Stimulated activated CD4-positive, alpha-beta T cell treated with anti-CD3 and anti-CD28 coated beads, Interleukin-4, amount 100 ng/mL, for 24 hours (primary cell): ENCODE results near the gene SPA17.
A peak's percentile ranks its signal among the peaks of the same experiment; 100 is the strongest.

Experiments
- DNase-seq: peaks from one replicate; pipeline ENCODE4 v3.0.0-alpha.2; 2020

The SPA17 gene

DNA sequence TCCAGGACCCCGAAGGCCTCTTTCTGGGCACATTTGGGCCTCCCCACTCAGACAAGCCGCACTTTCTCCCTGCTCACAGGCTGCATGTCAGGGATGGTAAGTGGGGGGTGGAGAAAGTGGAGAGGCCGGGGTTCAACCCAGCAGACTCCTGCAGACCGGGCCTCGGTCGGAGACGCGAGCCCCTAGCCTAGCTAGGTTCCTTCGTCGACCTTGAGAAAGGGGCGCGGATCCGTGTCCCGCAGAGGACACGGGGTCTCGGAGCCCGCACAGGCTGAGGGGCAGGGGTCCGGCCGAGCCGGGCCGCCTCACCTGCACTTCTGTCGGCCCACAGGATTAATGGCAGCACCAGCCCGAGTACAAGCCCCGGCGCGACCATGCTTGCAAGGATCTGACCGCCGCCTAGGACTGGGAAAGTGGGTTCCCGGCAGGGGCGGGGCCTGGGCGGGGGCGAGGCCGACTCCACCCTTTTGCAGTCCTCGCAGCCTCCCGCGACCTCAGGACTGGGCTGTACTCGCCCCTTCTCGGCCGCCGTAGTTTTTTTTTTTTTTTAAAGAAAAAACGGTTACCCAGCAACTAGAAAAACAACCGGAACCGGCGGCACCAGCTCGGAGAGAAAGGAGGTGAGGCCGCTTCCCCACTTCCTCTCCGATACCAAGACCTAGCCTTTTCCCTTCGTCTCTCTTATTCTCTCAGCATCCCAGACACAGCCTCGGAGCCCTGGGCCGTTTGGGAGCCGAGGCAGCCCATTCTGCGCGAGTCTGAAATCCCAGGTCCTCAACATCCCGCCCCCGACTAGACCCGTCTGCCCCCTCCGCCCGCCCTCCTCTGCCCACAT, at the start of gene SPA17, which contains the start of gene SIAE:
TSS of gene SPA17 (plus strand) at position 572 of the 835 bp plus-strand sequence. CDS start 1,361 bp downstream, outside the sequence.
TSS of gene SIAE (minus strand) at position 407 of the 835 bp plus-strand sequence. CDS start at position 376, 31 bp downstream.
- peak; percentile 87 for DNase-seq

- no peak for DNase-seq
Measured at GRCh38 chr11:124625504-124626168, 48.1 kb upstream of the SPA17 start.

DNA sequence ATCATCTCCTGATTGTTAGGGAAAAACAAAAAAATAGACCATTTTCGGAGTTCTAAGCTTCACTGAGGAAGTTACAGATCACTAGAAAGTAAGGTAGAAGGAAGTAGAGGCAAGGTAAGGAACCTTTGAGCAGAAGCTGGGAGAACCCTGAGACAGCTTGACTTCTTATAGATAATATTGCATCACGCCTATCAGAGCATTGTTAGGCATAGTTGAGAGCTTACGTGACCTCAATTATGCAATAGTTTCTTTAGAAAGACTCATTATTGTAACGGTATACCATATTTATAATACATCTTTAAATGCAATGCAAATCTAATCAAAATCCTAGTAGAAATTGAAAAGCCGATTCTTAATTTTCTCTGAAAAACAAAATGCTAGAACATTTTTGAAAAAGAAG, 46.2 kb upstream of the SPA17 start:
- DNase-seq = no peak

DNA sequence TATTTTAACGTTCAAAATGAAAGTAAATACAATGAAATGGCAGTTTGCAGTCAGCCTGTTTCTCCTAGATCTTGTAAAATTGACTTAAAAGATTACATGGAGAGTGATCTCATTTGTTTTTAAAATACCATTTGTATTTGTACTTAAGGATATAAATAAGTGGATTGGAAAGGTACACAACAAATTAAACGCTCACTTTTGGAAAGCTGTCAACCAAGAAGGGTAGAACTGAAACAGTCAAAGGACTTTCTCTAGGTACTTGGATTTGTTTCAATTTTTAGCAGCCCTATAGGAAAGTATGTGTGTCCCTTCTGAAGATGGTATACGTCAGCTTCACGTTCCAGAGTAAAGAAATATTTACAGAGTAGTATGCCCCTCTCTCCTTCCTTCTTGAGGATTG, 43.7 kb upstream of the SPA17 start:
- DNase-seq = no peak

- DNase-seq = no peak
Measured at GRCh38 chr11:124633355-124633754, 40.3 kb upstream of the SPA17 start.

GRCh38 chr11:124635932-124636331, 37.8 kb upstream of the SPA17 start:
- no peak for DNase-seq

- DNase-seq = no peak
Measured at GRCh38 chr11:124638500-124638899, 35.2 kb upstream of the SPA17 start.

DNA sequence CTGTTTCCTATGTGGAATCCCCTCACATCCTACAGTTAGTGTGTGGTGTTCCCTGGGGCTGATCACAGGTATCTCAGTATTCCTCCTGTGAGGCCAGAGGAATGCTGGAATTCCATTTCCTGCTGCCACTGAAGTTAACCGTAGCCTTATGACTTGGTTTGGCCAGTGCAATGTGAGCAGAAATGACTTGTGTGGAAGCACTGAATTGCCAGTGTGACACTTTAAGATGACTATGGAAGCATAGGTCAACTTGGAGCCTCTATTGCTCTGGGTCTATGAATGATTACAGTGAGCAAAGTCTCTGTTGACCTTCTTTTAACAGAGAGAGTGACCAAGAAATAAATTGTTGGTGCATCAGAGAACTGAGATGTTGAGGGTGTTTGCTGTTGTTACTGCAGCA, 34.5 kb upstream of the SPA17 start:
- DNase-seq = no peak

GRCh38 chr11:124640666-124641065, 33.0 kb upstream of the SPA17 start:
- DNase-seq = no peak

DNA sequence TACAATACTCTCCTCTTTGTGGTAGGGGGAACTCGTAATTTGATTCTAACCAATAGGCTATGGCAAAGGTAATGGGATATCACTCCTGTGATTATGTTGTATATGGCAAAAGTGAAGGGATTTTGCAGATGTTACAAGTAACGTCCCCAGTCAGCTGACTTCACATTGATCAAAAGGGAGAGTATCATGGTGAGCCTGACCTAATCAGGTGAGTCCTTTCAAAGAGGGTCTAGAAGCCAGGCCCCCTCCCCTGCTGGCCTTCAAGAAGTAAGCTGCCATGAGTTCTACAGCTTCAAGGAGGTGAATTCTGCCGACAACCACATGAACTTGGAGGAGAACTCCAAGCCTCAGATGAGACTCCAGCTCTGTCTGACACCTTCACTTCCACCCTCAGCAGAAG, 31.1 kb upstream of the SPA17 start:
- no peak for DNase-seq

DNA sequence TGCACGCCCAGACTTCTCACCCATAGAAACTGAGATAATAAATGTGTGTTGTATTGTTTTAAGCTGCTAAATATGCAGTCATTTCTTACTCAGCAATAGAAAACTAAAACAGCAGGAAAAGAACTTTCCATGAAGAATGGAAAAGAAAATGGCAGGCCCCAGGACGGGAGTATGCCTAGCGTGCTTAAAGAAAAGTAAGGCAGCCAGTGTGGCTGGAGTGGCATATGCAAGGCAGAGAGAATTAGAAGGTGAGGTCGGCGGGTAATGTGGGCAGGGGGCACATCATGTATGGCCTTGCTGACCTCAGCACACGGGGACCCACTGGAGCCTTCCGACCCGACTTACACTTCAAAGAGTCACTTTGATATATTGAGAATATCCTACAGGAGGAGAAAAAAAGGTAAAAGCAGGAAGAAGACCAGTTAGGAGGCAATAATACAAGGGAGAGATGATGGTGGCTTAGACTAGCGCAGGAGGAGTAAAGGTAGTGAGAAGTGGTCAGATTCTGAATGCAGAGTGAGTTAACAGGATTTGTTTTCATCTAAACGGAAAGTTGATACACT, 30.6 kb upstream of the SPA17 start:
- DNase-seq = no peak

- DNase-seq = no peak
Measured at GRCh38 chr11:124643605-124644425, 29.9 kb upstream of the SPA17 start.

DNA sequence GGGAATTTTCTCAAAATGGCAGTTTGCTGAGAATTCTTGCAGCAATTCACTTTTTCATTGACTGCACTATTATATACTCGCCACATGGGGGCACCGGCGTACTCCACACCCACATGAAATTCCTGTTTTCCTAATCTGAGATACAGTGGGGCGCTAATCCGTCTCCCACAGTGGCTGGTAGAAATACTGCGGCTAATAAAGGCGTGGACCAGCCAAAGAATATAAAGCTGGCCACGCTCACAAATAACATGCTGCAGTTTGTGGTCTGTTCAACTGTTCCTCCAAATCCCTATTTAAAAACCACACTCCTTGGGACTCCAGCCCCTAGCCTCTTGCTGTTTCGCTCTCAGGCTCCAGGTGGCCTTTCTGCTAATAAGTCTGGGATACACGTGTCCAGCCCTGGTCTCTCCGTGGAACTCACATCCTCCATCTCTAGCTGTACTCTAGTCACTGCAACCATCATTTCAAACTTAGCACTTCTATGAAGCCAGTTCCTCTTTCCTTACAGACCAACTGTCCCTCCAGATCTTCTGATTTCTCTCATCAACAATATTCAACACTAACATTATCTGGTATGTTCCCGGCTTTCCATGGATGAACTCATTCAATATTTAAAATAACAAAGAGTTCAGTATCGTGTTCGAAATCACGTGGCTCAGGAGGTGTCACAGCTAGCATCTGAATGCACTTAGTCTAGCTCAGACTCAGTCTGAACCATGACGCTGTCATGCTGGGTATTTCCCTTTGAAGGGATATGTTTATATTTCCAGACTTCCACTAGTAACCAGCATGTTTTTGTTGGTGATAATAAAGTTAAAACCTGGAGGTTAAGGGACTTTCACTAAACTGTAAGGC, 29.1 kb upstream of the SPA17 start:
- peak; percentile 17 for DNase-seq

- no peak for DNase-seq
Measured at GRCh38 chr11:124646148-124646547, 27.6 kb upstream of the SPA17 start.

DNA sequence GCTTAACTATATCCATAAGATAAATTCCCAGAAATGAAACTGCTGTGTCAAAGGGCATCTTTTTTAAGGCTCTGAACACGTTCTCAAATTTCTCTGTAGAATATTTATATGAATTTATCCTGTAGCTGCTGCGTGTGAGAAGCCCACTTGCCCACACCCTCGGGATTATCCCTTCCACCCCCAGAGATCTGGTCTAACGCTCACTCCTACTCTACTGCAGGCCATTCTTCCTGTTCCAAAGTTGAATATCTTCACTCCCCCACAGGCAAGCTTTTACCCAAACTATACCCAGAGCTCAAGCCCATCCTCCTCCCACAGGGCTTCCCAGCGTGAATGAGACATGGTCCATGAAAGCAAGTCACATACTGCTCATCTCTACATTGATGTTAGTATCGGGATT, 25.1 kb upstream of the SPA17 start:
- no peak for DNase-seq

GRCh38 chr11:124656774-124657630, 16.7 kb upstream of the SPA17 start:
- DNase-seq = no peak

- DNase-seq = no peak
Measured at GRCh38 chr11:124657904-124658303, 15.8 kb upstream of the SPA17 start.

DNA sequence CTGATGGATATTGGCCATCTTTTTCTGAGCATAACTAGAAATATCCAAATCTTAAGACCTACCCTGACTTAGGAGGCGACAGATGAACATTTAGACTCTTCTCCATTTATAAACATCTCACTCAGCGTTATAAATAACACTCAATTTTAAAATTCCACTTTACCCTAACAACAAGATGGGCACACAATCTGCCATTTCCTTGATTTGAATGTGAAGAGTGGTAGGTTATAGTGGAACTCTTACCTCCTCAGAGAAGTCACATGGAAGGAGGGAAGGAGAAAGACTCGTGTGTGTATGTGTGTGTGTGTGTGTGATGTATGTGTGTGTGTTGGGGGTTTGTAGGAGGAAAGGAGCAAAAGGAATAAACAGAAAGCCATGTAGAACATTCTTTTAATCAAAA, 15.2 kb upstream of the SPA17 start:
- DNase-seq = no peak

GRCh38 chr11:124658986-124659385, 14.7 kb upstream of the SPA17 start:
- no peak for DNase-seq

GRCh38 chr11:124661553-124661952, 12.2 kb upstream of the SPA17 start:
- DNase-seq = no peak

- no peak for DNase-seq
Measured at GRCh38 chr11:124662106-124662505, 11.6 kb upstream of the SPA17 start.
